ENCODE measurements around the gene SPATA46. TPM values are rescaled to one million over a fixed set of nuclear protein-coding genes. Genes with fewer than 3 reads are reported as not detected.

The SPATA46 gene
- total RNA-seq, 2 experiments from 2014 or later: not detected

GRCh38 chr1:162417650-162418049 lies 41.0 kb upstream of the SPATA46 start:
- ChIA-PET POLR2A (no interaction called here), CTCF (ENCODE audit: unreplicated experiment) (no interaction called here)
- Histone ChIP-seq H3K36me3 (ENCODE audit: insufficient read depth, low read length) (no peaks in the 10 kb centered on the region), H4K20me1 (ENCODE audit: insufficient read depth, low read length) (no peaks in the 10 kb centered on the region), H3K9me2 (ENCODE audit: insufficient read depth, low read length) (no peaks in the 10 kb centered on the region), H3K4me3 (ENCODE audit: low read depth, low read length, poor library complexity, severe bottlenecking) (no peak overlapping the region), H3K27ac (ENCODE audit: low read depth, low read length, poor library complexity, severe bottlenecking) (no peak overlapping the region), H3K79me2 (ENCODE audit: insufficient read depth, low read depth, low read length) (no peaks in the 10 kb centered on the region), H3K9me3 (ENCODE audit: low read length) (no peaks in the 10 kb centered on the region), H3K4me2 (ENCODE audit: low read length) (no peak overlapping the region), H2AFZ (ENCODE audit: low read length) (no peak overlapping the region), H3K4me1 (ENCODE audit: insufficient read depth, low read length, poor library complexity, severe bottlenecking) (no peaks in the 10 kb centered on the region)
- intact Hi-C loops (cut with micrococcal nuclease; ENCODE audit: unreplicated experiment): no loop called here
- no peak for DNase-seq (ENCODE audit: low spot score)
- BruUV-seq (replicated peaks): no TSS peak
- TF ChIP-seq CTCF (conservative IDR thresholded peaks at IDR 0.05; ENCODE audit: low read length) (no peak), EZH2phosphoT487 (IDR thresholded peaks at IDR 0.05; ENCODE audit: borderline replicate concordance, low read depth, low read length) (no peak)

- DNase-seq (ENCODE audit: low spot score): no peak
- ChIA-PET CTCF (ENCODE audit: unreplicated experiment) (no interaction called here), POLR2A (no interaction called here)
- no peaks in the 10 kb centered on the region for H3K9me2 ChIP-seq (ENCODE audit: insufficient read depth, low read length)
- H2AFZ ChIP-seq (ENCODE audit: low read length): no peak overlapping the region
- H3K4me3 ChIP-seq (ENCODE audit: low read depth, low read length, poor library complexity, severe bottlenecking): no peak overlapping the region
- intact Hi-C loops (cut with micrococcal nuclease; ENCODE audit: unreplicated experiment): no loop called here
- no peaks in the 10 kb centered on the region for H3K9me3 ChIP-seq (ENCODE audit: low read length)
- no peaks in the 10 kb centered on the region for H3K79me2 ChIP-seq (ENCODE audit: insufficient read depth, low read depth, low read length)
- no peaks in the 10 kb centered on the region for H3K4me1 ChIP-seq (ENCODE audit: insufficient read depth, low read length, poor library complexity, severe bottlenecking)
- no peaks in the 10 kb centered on the region for H3K36me3 ChIP-seq (ENCODE audit: insufficient read depth, low read length)
- no peaks in the 10 kb centered on the region for H4K20me1 ChIP-seq (ENCODE audit: insufficient read depth, low read length)
- no TSS peak for BruUV-seq (replicated peaks)
- H3K4me2 ChIP-seq (ENCODE audit: low read length): no peak overlapping the region
- no peak overlapping the region for H3K27ac ChIP-seq (ENCODE audit: low read depth, low read length, poor library complexity, severe bottlenecking)
- TF ChIP-seq EZH2phosphoT487 (IDR thresholded peaks at IDR 0.05; ENCODE audit: borderline replicate concordance, low read depth, low read length): no peak
These were observed 40.3 kb upstream of the SPATA46 start for GRCh38 chr1:162416909-162417308.

- Histone ChIP-seq H3K4me1 (ENCODE audit: insufficient read depth, low read length, poor library complexity, severe bottlenecking) (no peaks in the 10 kb centered on the region), H3K4me2 (ENCODE audit: low read length) (no peak overlapping the region), H3K36me3 (ENCODE audit: insufficient read depth, low read length) (no peaks in the 10 kb centered on the region), H3K4me3 (ENCODE audit: low read depth, low read length, poor library complexity, severe bottlenecking) (no peak overlapping the region), H3K27ac (ENCODE audit: low read depth, low read length, poor library complexity, severe bottlenecking) (no peak overlapping the region), H2AFZ (ENCODE audit: low read length) (no peak overlapping the region), H3K9me3 (ENCODE audit: low read length) (no peaks in the 10 kb centered on the region), H3K9me2 (ENCODE audit: insufficient read depth, low read length) (no peaks in the 10 kb centered on the region), H3K79me2 (ENCODE audit: insufficient read depth, low read depth, low read length) (no peaks in the 10 kb centered on the region), H4K20me1 (ENCODE audit: insufficient read depth, low read length) (no peaks in the 10 kb centered on the region)
- intact Hi-C loops (cut with micrococcal nuclease; ENCODE audit: unreplicated experiment): no loop called here
- ChIA-PET POLR2A (no interaction called here), CTCF (ENCODE audit: unreplicated experiment) (no interaction called here)
- TF ChIP-seq EZH2phosphoT487 (IDR thresholded peaks at IDR 0.05; ENCODE audit: borderline replicate concordance, low read depth, low read length): no peak
- TF ChIP-seq CTCF (conservative IDR thresholded peaks at IDR 0.05; ENCODE audit: low read length): no peak
- no TSS peak for BruUV-seq (replicated peaks)
- DNase-seq (ENCODE audit: low spot score): no peak
These were observed 39.6 kb upstream of the SPATA46 start for GRCh38 chr1:162416215-162416614.
